GM13976 (cell line): Measurements from ENCODE around the gene ARSG.
A peak's percentile ranks its signal among the peaks of the same experiment; 100 is the strongest.
"Not testable (repeated sequence)": the region's sequence is repeated elsewhere in the genome, so short reads cannot be mapped to it uniquely, and the experiment has no call there.

ENCODE experiments used
- DNase-seq: peaks from one replicate; pipeline ENCODE4 v3.0.0; 2012; ENCODE audit warnings: low spot score
- in situ Hi-C: fragments of 300-500 bp; cut with MboI; formaldehyde crosslinking; loops from one replicate; pipeline ENCODE4 v1.12.0; 2022; ENCODE audit warnings: low sequenced_read_pairs, mixed read lengths, inconsistent platforms; ENCODE audit not compliant: unreplicated experiment
- TF ChIP-seq, protein P1 (sequence below): IDR thresholded peaks from 2 replicates; pipeline ENCODE4 v1.5.1; 2012; ENCODE audit warnings: borderline replicate concordance, mild to moderate bottlenecking; ENCODE audit not compliant: insufficient read depth; ENCODE audit errors: extremely low read depth, missing control alignments, control extremely low read depth

ARSG gene

DNA sequence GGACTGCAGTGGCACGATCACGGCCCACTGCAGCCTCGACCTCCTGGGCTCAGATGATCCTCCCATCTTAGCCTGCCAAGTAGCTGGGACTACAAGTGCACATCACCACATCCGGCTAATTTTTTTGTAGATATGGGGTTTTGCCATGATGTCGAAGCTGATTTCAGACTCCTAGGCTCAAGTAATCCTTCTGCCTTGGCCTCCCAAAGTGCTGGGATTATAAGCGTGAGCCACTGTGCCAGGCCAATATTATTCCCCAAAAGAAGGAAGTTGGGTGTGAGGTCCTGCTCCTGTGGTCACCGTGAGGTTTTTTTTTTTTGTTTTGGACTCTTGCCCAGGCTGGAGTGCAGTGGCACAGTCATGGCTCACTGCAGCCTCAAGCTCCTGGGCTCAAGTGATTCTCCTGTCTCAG is 41.9 kb upstream of the ARSG start:
- in situ Hi-C loops = no loop called here
- DNase-seq = no peak
- TF ChIP-seq, protein P1, sequence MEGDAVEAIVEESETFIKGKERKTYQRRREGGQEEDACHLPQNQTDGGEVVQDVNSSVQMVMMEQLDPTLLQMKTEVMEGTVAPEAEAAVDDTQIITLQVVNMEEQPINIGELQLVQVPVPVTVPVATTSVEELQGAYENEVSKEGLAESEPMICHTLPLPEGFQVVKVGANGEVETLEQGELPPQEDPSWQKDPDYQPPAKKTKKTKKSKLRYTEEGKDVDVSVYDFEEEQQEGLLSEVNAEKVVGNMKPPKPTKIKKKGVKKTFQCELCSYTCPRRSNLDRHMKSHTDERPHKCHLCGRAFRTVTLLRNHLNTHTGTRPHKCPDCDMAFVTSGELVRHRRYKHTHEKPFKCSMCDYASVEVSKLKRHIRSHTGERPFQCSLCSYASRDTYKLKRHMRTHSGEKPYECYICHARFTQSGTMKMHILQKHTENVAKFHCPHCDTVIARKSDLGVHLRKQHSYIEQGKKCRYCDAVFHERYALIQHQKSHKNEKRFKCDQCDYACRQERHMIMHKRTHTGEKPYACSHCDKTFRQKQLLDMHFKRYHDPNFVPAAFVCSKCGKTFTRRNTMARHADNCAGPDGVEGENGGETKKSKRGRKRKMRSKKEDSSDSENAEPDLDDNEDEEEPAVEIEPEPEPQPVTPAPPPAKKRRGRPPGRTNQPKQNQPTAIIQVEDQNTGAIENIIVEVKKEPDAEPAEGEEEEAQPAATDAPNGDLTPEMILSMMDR = no peak

DNA sequence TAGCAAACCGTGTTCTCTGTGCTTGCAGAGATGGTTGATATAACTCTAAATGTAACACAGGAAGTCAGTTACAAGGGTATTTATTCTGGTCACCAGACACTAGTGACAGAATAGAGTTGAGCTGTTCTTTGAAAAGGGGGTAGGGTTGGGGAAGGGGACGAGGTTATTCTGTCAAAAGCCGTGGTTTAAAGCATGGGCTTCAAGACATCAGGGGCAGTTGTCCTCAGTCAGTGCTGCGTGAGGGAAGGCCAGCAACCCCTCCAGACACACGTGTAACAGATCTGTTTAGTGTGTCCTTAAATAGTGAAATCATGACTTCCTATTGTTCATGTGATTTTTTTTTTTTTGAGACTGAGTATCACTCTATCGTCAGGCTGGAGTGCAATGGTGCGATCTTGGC is 37.9 kb upstream of the ARSG start:
- in situ Hi-C loops, DNase-seq: not testable (repeated sequence)

DNA sequence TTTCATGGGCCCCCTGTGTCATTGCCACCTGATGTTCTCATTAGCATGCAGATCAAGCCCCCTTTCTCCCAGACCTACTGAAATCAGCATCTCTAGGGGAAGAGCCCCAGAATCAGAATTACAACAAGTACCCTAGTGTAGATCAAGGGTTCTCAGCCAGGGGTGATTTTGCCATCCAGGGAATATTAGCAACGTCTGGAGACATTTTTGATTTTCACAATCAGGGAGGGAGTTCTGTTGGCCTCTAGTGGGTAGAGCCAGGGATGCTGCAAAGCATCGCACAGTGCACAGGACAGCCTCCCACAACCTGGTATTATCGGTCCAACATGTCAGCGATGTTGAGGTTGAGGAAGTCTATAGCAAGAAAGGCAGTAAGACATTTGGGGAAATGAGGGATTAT is 36.1 kb upstream of the ARSG start:
- no peak for DNase-seq
- in situ Hi-C loops = no loop called here
- TF ChIP-seq, protein P1 = no peak

DNA sequence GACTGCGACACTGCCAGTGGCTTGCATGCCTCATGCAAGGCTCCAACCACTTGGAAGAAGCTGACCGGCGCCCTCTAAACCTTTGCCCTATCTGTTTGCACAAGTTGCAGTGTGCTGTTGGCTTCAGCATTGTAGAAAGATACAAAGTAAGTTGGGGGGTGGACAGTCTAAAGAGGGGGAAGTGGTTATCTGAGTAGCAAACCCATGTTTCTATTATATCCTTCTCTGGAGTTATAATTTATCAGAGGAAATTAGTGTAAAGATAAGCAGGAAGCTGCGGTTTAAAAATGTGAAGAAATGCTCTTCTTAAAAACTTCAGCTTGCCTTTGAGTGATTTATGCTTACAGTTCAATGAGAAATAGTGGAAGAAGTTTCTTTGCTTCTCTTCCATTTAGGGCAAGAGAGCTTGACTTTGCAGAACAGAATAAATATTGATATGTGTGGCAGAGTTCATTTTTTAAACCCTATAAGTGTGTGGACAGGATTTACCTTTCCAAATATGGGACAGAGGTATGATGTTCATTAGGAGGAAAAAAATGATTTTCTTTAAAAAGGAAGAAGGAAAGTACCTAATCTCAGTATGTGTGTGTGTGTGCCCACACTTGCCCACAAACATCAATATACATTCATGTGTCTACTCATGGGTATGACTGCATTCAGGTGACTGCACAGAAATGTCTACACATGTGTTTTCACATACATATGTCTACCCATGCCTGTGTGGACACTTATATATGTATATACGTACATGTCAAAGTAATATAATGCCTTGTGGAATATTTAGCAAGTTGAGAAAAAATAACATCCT is 35.4 kb upstream of the ARSG start:
- in situ Hi-C loops = no loop called here
- no peak for DNase-seq
- TF ChIP-seq, protein P1 = no peak

DNA sequence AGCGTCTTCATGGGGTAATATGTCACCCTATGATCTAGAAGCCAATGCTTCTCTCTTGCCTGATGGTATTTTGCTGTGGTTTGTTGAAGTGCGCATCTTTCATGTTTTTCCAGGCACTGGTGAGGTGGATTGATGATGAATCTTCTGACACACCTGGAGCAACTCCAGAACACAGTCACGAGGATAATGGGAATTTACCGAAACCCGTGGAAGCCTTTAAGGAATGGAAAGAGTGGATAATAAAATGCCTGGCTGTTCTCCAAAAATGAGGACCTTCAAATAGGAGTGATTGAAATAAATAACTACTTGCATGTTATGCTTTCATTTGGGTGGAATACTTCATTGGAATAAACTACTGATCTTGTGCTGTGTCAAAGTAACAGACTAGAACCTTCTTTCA is 34.6 kb upstream of the ARSG start:
- in situ Hi-C loops, DNase-seq: not testable (repeated sequence)

DNA sequence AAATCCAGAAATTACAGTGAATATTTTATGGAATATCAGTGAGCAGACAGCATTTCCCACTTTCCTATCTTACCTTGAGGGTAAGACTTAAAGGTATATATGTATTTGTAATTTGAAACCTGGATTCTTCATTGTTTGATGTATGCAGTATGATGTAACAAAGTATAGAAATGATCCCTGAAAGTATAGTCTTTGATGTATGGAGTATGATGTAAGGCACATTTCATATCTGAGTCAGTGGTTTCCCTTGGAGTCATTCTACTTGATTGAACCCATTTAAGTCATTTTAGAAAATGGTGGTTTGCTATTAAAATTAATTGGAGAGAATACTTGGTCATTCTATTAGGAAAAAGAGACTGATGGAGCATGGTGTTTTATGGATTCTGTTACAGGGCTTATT is 33.4 kb upstream of the ARSG start:
- in situ Hi-C loops = no loop called here

DNA sequence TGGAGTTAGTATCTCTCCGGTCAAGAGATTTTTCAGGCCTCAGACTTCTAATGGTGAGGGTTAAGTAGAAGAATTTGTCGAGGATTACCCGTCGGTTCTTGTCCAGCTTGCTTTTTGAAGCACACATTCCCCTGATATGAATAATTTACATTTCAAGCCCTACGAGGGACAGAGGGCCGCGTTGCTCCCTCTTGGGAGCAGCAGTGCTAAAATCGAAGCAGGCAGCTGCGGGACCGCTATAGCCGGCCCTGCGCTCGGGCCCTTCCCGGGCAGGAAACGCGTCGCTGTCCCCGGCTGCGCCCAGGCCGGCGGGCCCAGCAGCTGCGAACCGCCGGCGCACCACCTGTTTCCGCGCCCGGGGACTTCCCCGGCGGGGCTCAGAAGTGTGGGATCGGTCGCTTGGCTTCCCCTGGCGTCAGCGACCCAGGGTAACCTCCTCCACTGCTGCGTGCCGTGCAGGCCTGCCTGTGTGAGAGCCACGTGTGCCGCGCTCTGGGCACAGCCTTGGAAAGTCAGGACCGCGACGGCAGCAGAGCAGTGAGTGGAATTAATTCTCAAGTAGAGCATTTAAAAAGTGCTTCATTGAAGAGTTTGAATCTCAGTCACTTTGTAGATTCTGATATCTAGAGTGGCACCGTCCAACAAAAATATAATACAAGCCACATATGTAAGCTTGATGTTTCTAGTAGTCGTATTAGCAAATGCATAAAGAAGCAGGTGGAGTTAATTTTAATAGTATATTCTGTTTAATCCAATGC is 32.2 kb upstream of the ARSG start:
- TF ChIP-seq, protein P1 = peak; percentile 5
- peak; percentile 82 for DNase-seq
- in situ Hi-C loops = not testable (repeated sequence)

More for the DNA sequence above, 33.4 kb upstream of the ARSG start:
- no peak for DNase-seq
- TF ChIP-seq, protein P1 = no peak

DNA sequence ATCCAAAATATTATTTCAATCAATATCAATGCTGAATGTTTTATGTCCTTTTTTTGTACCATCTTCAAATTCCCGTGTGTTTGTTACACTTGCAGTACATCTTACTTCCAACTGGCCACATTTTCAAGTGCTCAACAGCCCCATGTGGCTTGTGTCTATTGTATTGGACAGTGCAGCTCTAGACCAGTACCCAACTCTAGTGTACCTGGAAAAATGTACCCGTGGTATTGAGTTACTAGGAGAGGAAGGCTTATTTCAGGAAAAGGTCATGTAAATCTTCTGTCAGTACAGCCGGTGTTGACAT is 31.7 kb upstream of the ARSG start:
- in situ Hi-C loops, DNase-seq: not testable (repeated sequence)
